22Rv1 (cell line): Measurements from ENCODE around the gene CHST4.

Experiments used
- H3K27ac ChIP-seq: fragments of 450-650 bp; 2 replicates; pipeline ENCODE4 v1.5.1; 2017
- CTCF ChIP-seq: fragments of 450-650 bp; IDR thresholded peaks from 2 replicates; pipeline ENCODE4 v1.5.1; 2017; ENCODE audit warnings: mild to moderate bottlenecking
- ZFX ChIP-seq: fragments of 450-650 bp; IDR thresholded peaks from 2 replicates; pipeline ENCODE4 v1.6.1; 2017; ENCODE audit warnings: antibody characterized with exemption, borderline replicate concordance

The CHST4 gene

DNA sequence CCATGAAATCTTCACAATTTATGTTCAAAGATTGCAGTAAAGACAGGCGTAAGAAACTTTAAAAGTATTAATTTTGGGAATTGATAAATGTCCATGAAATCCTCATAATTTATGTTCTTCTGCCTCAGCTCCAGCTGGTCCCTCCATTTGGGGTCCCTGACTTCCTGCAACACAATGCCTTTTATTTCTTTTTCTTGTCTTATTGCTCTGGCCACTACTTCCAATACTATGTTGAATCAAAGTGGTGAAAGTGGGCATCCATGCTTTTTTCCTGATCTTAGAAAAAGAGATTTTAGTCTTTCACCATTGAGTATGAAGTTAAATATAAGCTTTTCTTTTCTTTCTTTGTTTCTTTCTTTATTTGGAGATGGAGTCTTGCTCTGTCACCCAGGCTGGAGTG is 36.3 kb downstream of the CHST4 start:
- H3K27ac ChIP-seq = no peak overlapping the region
- TF ChIP-seq CTCF (no peak), ZFX (no peak)

GRCh38 chr16:71564335-71564967 is 38.2 kb downstream of the CHST4 start:
- peak overlapping the region; percentile 66 for H3K27ac ChIP-seq
- TF ChIP-seq ZFX (no peak), CTCF (no peak)

GRCh38 chr16:71565812-71566700 is 39.8 kb downstream of the CHST4 start:
- no peak for TF ChIP-seq ZFX
- H3K27ac ChIP-seq = no peak overlapping the region

- no peak for TF ChIP-seq CTCF
- no peak for TF ChIP-seq ZFX
- no peak overlapping the region for H3K27ac ChIP-seq
These were observed 41.7 kb downstream of the CHST4 start for GRCh38 chr16:71567931-71568330.

DNA sequence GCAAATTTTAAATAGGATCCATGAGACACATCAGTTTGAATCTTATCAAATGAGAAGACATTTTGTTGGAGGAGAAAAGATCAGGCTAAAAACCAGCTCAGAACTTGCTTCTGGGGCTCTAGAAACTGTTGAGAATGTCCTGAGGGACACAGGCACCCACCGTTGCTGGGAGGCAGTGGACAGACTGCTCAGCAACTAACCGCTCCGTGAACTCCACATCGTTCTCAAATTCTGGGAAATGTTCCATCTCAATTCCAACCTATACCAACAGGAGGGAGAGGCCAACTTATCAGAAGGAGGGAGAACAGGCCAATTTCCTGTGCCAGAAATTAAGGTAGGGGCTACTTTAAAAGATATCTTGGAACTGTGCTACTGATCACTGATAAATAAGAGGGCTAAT is 42.3 kb downstream of the CHST4 start:
- TF ChIP-seq CTCF (no peak), ZFX (no peak)
- no peak overlapping the region for H3K27ac ChIP-seq

- no peak overlapping the region for H3K27ac ChIP-seq
These were observed 43.4 kb downstream of the CHST4 start for GRCh38 chr16:71569621-71570020.

GRCh38 chr16:71570144-71570543 is 43.9 kb downstream of the CHST4 start:
- H3K27ac ChIP-seq = no peak overlapping the region
- TF ChIP-seq ZFX (no peak), CTCF (no peak)

More at GRCh38 chr16:71569621-71570020, 43.4 kb downstream of the CHST4 start:
- TF ChIP-seq CTCF (no peak), ZFX (no peak)
